ENCODE measurements around the gene PKP2.

Gene PKP2

GRCh38 chr12:32809846-32810245 is 86.7 kb downstream of the PKP2 start:
- no peak for DNase-seq (ENCODE audit: low spot score)

- DNase-seq (ENCODE audit: low spot score), result no peak
Observed at GRCh38 chr12:32809196-32809595, 87.4 kb downstream of the PKP2 start.

- no peak for DNase-seq (ENCODE audit: low spot score)
Observed at GRCh38 chr12:32804301-32804700, 92.3 kb downstream of the PKP2 start.

GRCh38 chr12:32801269-32801980 is 95.2 kb downstream of the PKP2 start:
- no peak for DNase-seq (ENCODE audit: low spot score)

GRCh38 chr12:32794281-32794680 is 102.3 kb downstream of the PKP2 start:
- no peak for DNase-seq (ENCODE audit: low spot score)

- DNase-seq (ENCODE audit: low spot score), result no peak
Observed at GRCh38 chr12:32789916-32790315, 106.7 kb downstream of the PKP2 start.

- DNase-seq (ENCODE audit: low spot score), result no peak
Observed at GRCh38 chr12:32789446-32789845, 107.1 kb downstream of the PKP2 start.

- no peak for DNase-seq (ENCODE audit: low spot score)
Observed at GRCh38 chr12:32788405-32788804, 108.2 kb downstream of the PKP2 start.

- no peak for DNase-seq (ENCODE audit: low spot score)
Observed at GRCh38 chr12:32785557-32785956, 111.0 kb downstream of the PKP2 start.

GRCh38 chr12:32783029-32783428 is 113.5 kb downstream of the PKP2 start:
- no peak for DNase-seq (ENCODE audit: low spot score)

GRCh38 chr12:32780071-32780470 is 116.5 kb downstream of the PKP2 start:
- DNase-seq (ENCODE audit: low spot score), result no peak

GRCh38 chr12:32777691-32778175 is 118.8 kb downstream of the PKP2 start:
- DNase-seq (ENCODE audit: low spot score), result no peak

GRCh38 chr12:32777159-32777558 is 119.4 kb downstream of the PKP2 start:
- DNase-seq (ENCODE audit: low spot score), result no peak

GRCh38 chr12:32776258-32776657 is 120.3 kb downstream of the PKP2 start:
- DNase-seq (ENCODE audit: low spot score), result peak; percentile 73

- peak; percentile 49 for DNase-seq (ENCODE audit: low spot score)
Observed at GRCh38 chr12:32773691-32774090, 122.9 kb downstream of the PKP2 start.

- no peak for DNase-seq (ENCODE audit: low spot score)
Observed at GRCh38 chr12:32770141-32770540, 126.4 kb downstream of the PKP2 start.

- DNase-seq (ENCODE audit: low spot score), result peak; percentile 32
Observed at GRCh38 chr12:32768518-32768917, 128.1 kb downstream of the PKP2 start.

GRCh38 chr12:32765906-32766305 is 130.7 kb downstream of the PKP2 start:
- DNase-seq (ENCODE audit: low spot score), result no peak

GRCh38 chr12:32761716-32762115 is 134.9 kb downstream of the PKP2 start:
- no peak for DNase-seq (ENCODE audit: low spot score)

GRCh38 chr12:32757157-32757556 is 139.4 kb downstream of the PKP2 start:
- DNase-seq (ENCODE audit: low spot score), result no peak

- no peak for DNase-seq (ENCODE audit: low spot score)
Observed at GRCh38 chr12:32756476-32757066, 140.0 kb downstream of the PKP2 start.

GRCh38 chr12:32755654-32756475 is 140.7 kb downstream of the PKP2 start, which contains the start of gene YARS2:
TSS of gene YARS2 (minus strand) at chr12:32755897. CDS start at chr12:32755874, 23 bp downstream.
- peak; percentile 100 for DNase-seq (ENCODE audit: low spot score)

Data from LoVo (cell line).